GM12892 (cell line): ENCODE measurements around the gene NOL4L.

ENCODE experiments used
- POLR2A ChIP-seq: IDR thresholded peaks from 2 replicates; pipeline ENCODE4 v1.6.1; 2011; ENCODE audit warnings: low read depth, low read length, control low read depth
- TAF1 ChIP-seq: IDR thresholded peaks from 2 replicates; pipeline ENCODE4 v1.6.1; 2011; ENCODE audit warnings: low read depth, mild to moderate bottlenecking, control low read depth, low read length, borderline replicate concordance

- TF ChIP-seq POLR2A (no peak), TAF1 (no peak)
Observed at GRCh38 chr20:32473231-32474008, 111.7 kb downstream of the NOL4L start.
